Coronary artery (tissue), 2 donors: Measurements from ENCODE around the gene USP46.
A peak's percentile ranks its signal among the peaks of the same experiment; 100 is the strongest.

Experiments
- DNase-seq: peaks from one replicate; pipeline ENCODE4 v3.0.0-alpha.2; 2017; ENCODE audit warnings: low spot score
- H3K27ac ChIP-seq, 2 donors: fragments of 200-600 bp; sonication (generic); one replicate each; pipeline ENCODE4 v1.5.1; 2016 to 2019
- H3K4me3 ChIP-seq: fragments of 200-600 bp; sonication (generic); 2 replicates; pipeline ENCODE4 v1.5.1; 2016; ENCODE audit warnings: mild to moderate bottlenecking, moderate library complexity
- CTCF ChIP-seq: fragments of 200-600 bp; sonication (generic); IDR thresholded peaks from one replicate; pipeline ENCODE4 v1.5.1; 2019; ENCODE audit warnings: antibody characterized with exemption

The USP46 gene

GRCh38 chr4:52551487-52551886 is 107.6 kb downstream of the USP46 start:
- H3K4me3 ChIP-seq: no peak overlapping the region
- DNase-seq: no peak
- TF ChIP-seq CTCF: no peak
- no peak overlapping the region for H3K27ac ChIP-seq

GRCh38 chr4:52550186-52550585 is 108.9 kb downstream of the USP46 start:
- no peak overlapping the region for H3K27ac ChIP-seq
- no peak for DNase-seq
- no peak for TF ChIP-seq CTCF
- H3K4me3 ChIP-seq: no peak overlapping the region

- H3K4me3 ChIP-seq: no peak overlapping the region
- no peak for TF ChIP-seq CTCF
Measured at GRCh38 chr4:52548818-52549570, 110.1 kb downstream of the USP46 start.

GRCh38 chr4:52546449-52546848 is 112.7 kb downstream of the USP46 start:
- H3K4me3 ChIP-seq: no peak overlapping the region
- TF ChIP-seq CTCF: no peak
- DNase-seq: no peak
- H3K27ac ChIP-seq: no peak overlapping the region

More at GRCh38 chr4:52548818-52549570, 110.1 kb downstream of the USP46 start:
- no peak for DNase-seq
- no peak overlapping the region for H3K27ac ChIP-seq

- peak; percentile 94 for TF ChIP-seq CTCF
- peak overlapping the region; percentile 1 for H3K4me3 ChIP-seq
- no peak overlapping the region for H3K27ac ChIP-seq
- DNase-seq: peak; percentile 79
Measured at GRCh38 chr4:52545099-52546069, 113.7 kb downstream of the USP46 start.
